A673 (cell line): ENCODE results near the gene LIMCH1. TPM values are rescaled to one million over a fixed set of nuclear protein-coding genes. Genes with fewer than 3 reads are reported as not detected.

Source experiments
- BruUV-seq: library from RNA; stranded (reverse); fragments of 400-500 nt; replicated peaks from 2 replicates; lab custom pipeline; 2021; lab: Mats Ljungman, UMichigan
- CTCF ChIA-PET: fragments of 300-600 bp; sonication (Branson Sonifier 250); formaldehyde crosslinking; loops from one replicate; lab custom pipeline; 2022; ENCODE audit warnings: antibody characterized with exemption; lab: Charles Lee
- POLR2A ChIA-PET: fragments of 300-600 bp; sonication (Branson Sonifier 250); formaldehyde crosslinking; loops from one replicate; lab custom pipeline; 2022; ENCODE audit warnings: antibody characterized with exemption; ENCODE audit not compliant: low non-redundant PET; lab: Charles Lee
- DNase-seq: peaks from one replicate; pipeline ENCODE4 v3.0.0-alpha.2; 2015; ENCODE audit warnings: low spot score
- H3K27ac ChIP-seq: fragments of 200-600 bp; sonication (generic); 2 replicates; pipeline ENCODE4 v1.5.1; 2016; ENCODE audit warnings: mixed run types, low read depth, mild to moderate bottlenecking, mixed read lengths, antibody characterized with exemption, low read length; ENCODE audit not compliant: poor library complexity, severe bottlenecking
- H3K27me3 ChIP-seq: fragments of 200-600 bp; sonication (generic); replicated peaks from 2 replicates; pipeline ENCODE4 v1.6.1; 2017; ENCODE audit warnings: mixed run types, low read depth, mild to moderate bottlenecking, mixed read lengths, antibody characterized with exemption, low read length; ENCODE audit not compliant: insufficient read depth, poor library complexity
- H3K36me3 ChIP-seq: fragments of 200-600 bp; sonication (generic); 2 replicates; pipeline ENCODE4 v1.6.1; 2016; ENCODE audit warnings: mixed run types, mild to moderate bottlenecking, mixed read lengths, antibody characterized with exemption, low read length; ENCODE audit not compliant: insufficient read depth, poor library complexity, severe bottlenecking
- H3K4me1 ChIP-seq: fragments of 200-600 bp; sonication (generic); 2 replicates; pipeline ENCODE4 v1.6.1; 2017; ENCODE audit warnings: mixed run types, mild to moderate bottlenecking, mixed read lengths, antibody characterized with exemption, low read length; ENCODE audit not compliant: insufficient read depth, poor library complexity, severe bottlenecking
- H3K4me3 ChIP-seq: fragments of 200-600 bp; sonication (generic); 2 replicates; pipeline ENCODE4 v1.5.1; 2016; ENCODE audit warnings: low read depth, mixed run types, mild to moderate bottlenecking, mixed read lengths, low read length; ENCODE audit not compliant: poor library complexity, severe bottlenecking
- H3K9me3 ChIP-seq: fragments of 200-600 bp; sonication (generic); 2 replicates; pipeline ENCODE4 v1.6.1; 2016; ENCODE audit warnings: mixed run types, low read depth, mild to moderate bottlenecking, mixed read lengths, antibody characterized with exemption, low read length; ENCODE audit not compliant: poor library complexity, severe bottlenecking
- CTCF ChIP-seq: fragments of 300-800, 200-600 bp; sonication (generic); conservative IDR thresholded peaks from 2 replicates; pipeline ENCODE4 v1.5.1; 2017; ENCODE audit warnings: low read depth, mild to moderate bottlenecking, antibody characterized with exemption, low read length, moderate library complexity, mixed read lengths
- EZH2 ChIP-seq: fragments of 200-600 bp; sonication (generic); IDR thresholded peaks from 2 replicates; pipeline ENCODE4 v1.6.1; 2017; ENCODE audit warnings: borderline replicate concordance, low read depth, mild to moderate bottlenecking, mixed read lengths, antibody characterized with exemption, low read length; ENCODE audit not compliant: poor library complexity, severe bottlenecking
- intact Hi-C: fragments of 100-400 bp; cut with micrococcal nuclease; formaldehyde crosslinking; loops from one replicate; pipeline ENCODE4 v1.10.0; 2022; ENCODE audit not compliant: unreplicated experiment
- total RNA-seq: library from RNA; stranded (reverse); gene quantifications from 2 replicates; pipeline ENCODE4 v1.2.3, GENCODE V29; 2021

Gene LIMCH1
- total RNA-seq, 1 experiment from 2014 or later: 4.0 TPM

DNA sequence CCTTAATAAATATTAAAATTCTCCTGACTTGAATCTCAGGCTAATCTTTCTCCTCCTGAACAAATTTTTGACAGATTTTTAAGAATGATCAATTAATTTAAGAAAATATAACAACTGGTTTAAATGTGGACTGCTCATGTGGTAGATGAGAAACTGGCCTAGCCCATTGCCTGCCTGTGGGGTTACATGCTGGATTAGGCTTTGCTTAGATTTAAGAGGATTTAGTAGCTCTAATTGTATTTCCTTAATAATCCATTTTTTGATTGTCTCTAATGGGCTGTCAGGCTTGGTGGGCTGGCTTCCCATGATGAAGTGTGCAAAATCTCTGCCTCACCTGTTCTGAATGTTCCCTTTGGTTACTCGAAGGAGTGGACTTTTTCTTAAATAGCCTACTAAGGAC lies 27.8 kb upstream of the LIMCH1 start:
- Histone ChIP-seq H3K9me3 (no peaks in the 10 kb centered on the region), H3K36me3 (no peaks in the 10 kb centered on the region), H3K4me3 (no peak overlapping the region), H3K4me1 (peaks cover 9% of the 10 kb centered on the region), H3K27ac (no peak overlapping the region), H3K27me3 (no peaks in the 10 kb centered on the region)
- no peak for DNase-seq
- ChIA-PET CTCF (no interaction called here), POLR2A (interaction anchor here (0.5 kb wide), 1 partner anchor 20 kb away, joined by 5 read pairs; no protein-coding TSS in a partner anchor)
- intact Hi-C loops: no loop called here
- BruUV-seq: no TSS peak
- no peak for TF ChIP-seq CTCF
- no peak for TF ChIP-seq EZH2

DNA sequence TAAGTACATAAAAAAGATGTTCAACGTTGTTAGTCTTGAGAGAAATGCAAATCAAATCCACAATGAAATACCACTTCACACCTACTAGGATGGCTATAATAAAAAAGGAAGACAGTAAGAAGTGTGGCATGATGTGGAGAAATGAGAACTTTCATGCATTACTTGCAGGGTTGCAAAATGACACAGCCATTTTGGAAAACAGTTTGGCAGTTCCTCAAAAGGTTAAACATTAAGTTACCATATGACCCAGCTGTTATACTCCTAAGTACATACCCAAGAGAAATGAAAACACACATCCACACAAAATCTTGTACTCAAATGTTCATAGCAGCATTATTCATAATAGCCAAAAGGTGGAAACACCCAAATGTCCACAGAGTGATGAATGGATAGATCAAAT lies 25.8 kb upstream of the LIMCH1 start:
- no peaks in the 10 kb centered on the region for H3K27me3 ChIP-seq
- H3K27ac ChIP-seq: no peak overlapping the region
- no peaks in the 10 kb centered on the region for H3K9me3 ChIP-seq
- intact Hi-C loops: no loop called here
- TF ChIP-seq CTCF (no peak), EZH2 (no peak)
- H3K36me3 ChIP-seq: no peaks in the 10 kb centered on the region
- ChIA-PET CTCF (no interaction called here), POLR2A (no interaction called here)
- DNase-seq: no peak
- peaks cover 9% of the 10 kb centered on the region for H3K4me1 ChIP-seq
- no TSS peak for BruUV-seq
- H3K4me3 ChIP-seq: no peak overlapping the region

GRCh38 chr4:41512596-41512995 lies 25.4 kb upstream of the LIMCH1 start:
- no TSS peak for BruUV-seq
- CTCF ChIA-PET: no interaction called here
- intact Hi-C loops: no loop called here

More at GRCh38 chr4:41512596-41512995, 25.4 kb upstream of the LIMCH1 start:
- DNase-seq: no peak
- no peak overlapping the region for H3K4me3 ChIP-seq
- no peaks in the 10 kb centered on the region for H3K9me3 ChIP-seq
- TF ChIP-seq CTCF (no peak), EZH2 (no peak)
- POLR2A ChIA-PET: no interaction called here
- no peaks in the 10 kb centered on the region for H3K27me3 ChIP-seq
- peaks cover 9% of the 10 kb centered on the region for H3K4me1 ChIP-seq
- H3K36me3 ChIP-seq: no peaks in the 10 kb centered on the region
- no peak overlapping the region for H3K27ac ChIP-seq
